DMS114 treated with DMSO at 0.1 percent for 48 hours (cell line): Measurements from ENCODE around the gene FASTKD3.

Experiments used
- DNase-seq: peaks from one replicate; lab custom pipeline; 2025; ENCODE audit not compliant: unreplicated experiment; lab: John Stamatoyannopoulos, UW

Gene FASTKD3

GRCh38 chr5:7850395-7851239 lies 18.2 kb downstream of the FASTKD3 start, which contains the start of gene CFAP90:
TSS of gene CFAP90 (minus strand) at chr5:7851133. CDS start at chr5:7851021, 112 bp downstream.
- peak; percentile 17 for DNase-seq

- peak; percentile 13 for DNase-seq
Measured at GRCh38 chr5:7849681-7850394, 19.0 kb downstream of the FASTKD3 start.

- DNase-seq = no peak
Measured at GRCh38 chr5:7848296-7848695, 20.5 kb downstream of the FASTKD3 start.

- DNase-seq = no peak
Measured at GRCh38 chr5:7846327-7846726, 22.5 kb downstream of the FASTKD3 start.

GRCh38 chr5:7845557-7845956 lies 23.3 kb downstream of the FASTKD3 start:
- no peak for DNase-seq

GRCh38 chr5:7844901-7845300 lies 23.9 kb downstream of the FASTKD3 start:
- DNase-seq = no peak

GRCh38 chr5:7842531-7842930 lies 26.3 kb downstream of the FASTKD3 start:
- no peak for DNase-seq

GRCh38 chr5:7837403-7837802 lies 31.4 kb downstream of the FASTKD3 start:
- no peak for DNase-seq

- no peak for DNase-seq
Measured at GRCh38 chr5:7834982-7835381, 33.8 kb downstream of the FASTKD3 start.

GRCh38 chr5:7828269-7828668 lies 40.6 kb downstream of the FASTKD3 start:
- DNase-seq = no peak

GRCh38 chr5:7827610-7828009 lies 41.2 kb downstream of the FASTKD3 start:
- DNase-seq = no peak

GRCh38 chr5:7825630-7826029 lies 43.2 kb downstream of the FASTKD3 start:
- no peak for DNase-seq

- DNase-seq = no peak
Measured at GRCh38 chr5:7824995-7825394, 43.8 kb downstream of the FASTKD3 start.

- DNase-seq = no peak
Measured at GRCh38 chr5:7823594-7823993, 45.2 kb downstream of the FASTKD3 start.

GRCh38 chr5:7822449-7822848 lies 46.4 kb downstream of the FASTKD3 start:
- no peak for DNase-seq

GRCh38 chr5:7816535-7816901 lies 52.3 kb downstream of the FASTKD3 start:
- no peak for DNase-seq

GRCh38 chr5:7815892-7816534 lies 52.8 kb downstream of the FASTKD3 start:
- no peak for DNase-seq

GRCh38 chr5:7814816-7815215 lies 54.0 kb downstream of the FASTKD3 start:
- no peak for DNase-seq

GRCh38 chr5:7813576-7813975 lies 55.3 kb downstream of the FASTKD3 start:
- no peak for DNase-seq

- DNase-seq = no peak
Measured at GRCh38 chr5:7813007-7813406, 55.8 kb downstream of the FASTKD3 start.

GRCh38 chr5:7811715-7812114 lies 57.1 kb downstream of the FASTKD3 start:
- DNase-seq = no peak
